GM18526 (cell line): ENCODE data around the gene PLVAP.
A peak's percentile ranks its signal among the peaks of the same experiment; 100 is the strongest.

Source experiments
- POLR2A ChIP-seq: IDR thresholded peaks from 3 replicates; pipeline ENCODE4 v1.6.1; 2011; ENCODE audit not compliant: insufficient read length; ENCODE audit errors: extremely low read depth

Gene PLVAP

DNA sequence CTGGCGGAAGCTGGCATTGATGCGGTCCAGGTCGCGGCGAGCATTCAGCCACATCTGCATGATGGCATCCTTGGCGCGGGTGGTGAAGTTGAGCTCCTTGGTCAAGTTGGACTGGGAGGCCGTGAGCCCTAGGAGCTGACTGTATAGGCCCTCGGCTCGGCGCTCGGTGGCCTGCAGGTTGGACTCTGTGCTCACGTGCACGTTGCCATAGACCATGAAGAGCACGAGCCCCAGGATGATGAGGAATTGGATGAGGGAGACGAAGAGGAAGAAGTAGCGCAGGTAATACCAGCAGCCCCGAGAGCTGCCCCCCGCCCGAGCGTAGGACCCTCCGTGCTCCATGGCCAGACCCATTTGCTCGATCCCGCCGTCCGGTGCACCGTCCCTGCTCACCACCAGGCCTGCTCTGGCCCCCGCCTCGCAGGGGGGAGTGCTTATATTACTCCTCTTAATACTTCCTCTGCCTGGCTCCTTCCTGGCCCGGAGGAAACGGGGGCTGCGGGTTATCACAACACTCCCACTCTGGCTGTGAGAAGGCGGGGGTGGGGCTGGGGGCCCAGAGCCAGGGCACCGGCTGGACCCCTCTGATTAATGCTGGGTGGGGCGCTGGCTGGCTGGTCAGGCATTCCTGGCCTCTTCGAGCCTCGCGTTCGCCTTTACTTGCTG is at the start of gene PLVAP:
Gene PLVAP, minus strand, starts transcription at position 408 of the 666 bp plus-strand sequence. Its CDS starts 54 bp downstream, at position 354.
- no peak for TF ChIP-seq POLR2A

GRCh38 chr19:17424743-17425365 is 47.7 kb upstream of the PLVAP start:
- no peak for TF ChIP-seq POLR2A

- no peak for TF ChIP-seq POLR2A
Observed at GRCh38 chr19:17423429-17424208, 46.5 kb upstream of the PLVAP start.

DNA sequence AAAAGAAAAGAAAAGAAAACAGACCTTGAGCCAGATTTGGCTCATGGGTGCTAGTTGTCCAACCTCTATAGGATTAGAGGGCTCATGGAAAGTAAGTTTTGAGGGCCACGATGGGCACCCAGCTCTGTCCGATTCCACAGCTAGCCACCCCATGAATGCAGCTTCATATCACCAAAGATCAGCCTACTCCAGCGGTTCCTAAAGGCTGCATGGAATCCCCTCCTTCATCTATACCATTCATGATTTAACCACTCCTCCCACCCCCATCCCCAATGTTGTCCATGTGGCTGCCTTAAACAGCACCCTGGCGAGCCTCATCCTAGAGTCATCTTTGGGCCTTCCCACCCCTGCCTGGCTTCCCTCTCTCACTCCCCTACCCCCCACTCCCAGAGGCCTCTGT is 44.8 kb upstream of the PLVAP start:
- no peak for TF ChIP-seq POLR2A

- no peak for TF ChIP-seq POLR2A
Observed at GRCh38 chr19:17420475-17420924, 43.4 kb upstream of the PLVAP start.

- TF ChIP-seq POLR2A = peak; percentile 22
Observed at GRCh38 chr19:17419621-17420474, 42.7 kb upstream of the PLVAP start, which contains the start of gene MVB12A. MVB12A (plus strand) TSS chr19:17420047; CDS start chr19:17420136, 89 bp downstream.

GRCh38 chr19:17419154-17419620 is 42.0 kb upstream of the PLVAP start:
- no peak for TF ChIP-seq POLR2A

DNA sequence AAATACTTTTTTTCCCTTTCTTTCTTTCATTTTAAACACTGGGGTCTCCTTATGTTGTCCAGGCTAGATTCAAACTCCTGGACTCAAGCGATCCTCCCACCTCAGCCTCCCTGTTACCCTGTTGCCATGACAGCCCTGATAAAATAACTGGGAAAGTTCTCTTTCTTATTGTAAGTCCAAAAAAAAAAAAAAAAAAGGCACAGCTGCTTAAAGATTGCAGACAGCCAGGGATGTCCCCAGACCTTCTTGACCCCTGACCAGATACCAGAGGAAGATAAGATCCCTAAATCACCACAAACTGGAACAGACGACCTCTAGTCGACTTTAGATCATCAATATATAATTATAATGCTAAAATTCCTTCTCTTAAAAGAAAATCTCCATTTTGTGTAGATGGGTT is 41.6 kb upstream of the PLVAP start:
- TF ChIP-seq POLR2A = no peak

DNA sequence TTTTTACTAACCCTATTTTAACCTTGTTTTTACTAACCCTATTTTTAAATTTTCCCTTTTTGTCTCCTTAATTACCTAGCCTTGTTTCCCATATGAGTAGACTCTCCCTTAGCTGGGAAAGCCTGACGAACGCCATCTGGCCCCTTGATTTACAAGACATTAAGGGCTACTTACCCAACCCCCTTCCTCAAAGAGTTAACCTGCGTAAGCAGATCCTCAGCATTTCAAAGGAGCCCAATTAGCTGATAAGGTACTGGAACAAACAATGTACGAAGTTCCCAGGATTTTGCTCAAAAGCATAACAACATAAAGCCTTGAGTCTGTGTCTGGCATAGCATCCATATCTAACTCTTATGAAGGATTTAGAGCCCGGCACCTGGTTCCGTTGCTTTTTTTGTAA is 38.0 kb upstream of the PLVAP start:
- no peak for TF ChIP-seq POLR2A

DNA sequence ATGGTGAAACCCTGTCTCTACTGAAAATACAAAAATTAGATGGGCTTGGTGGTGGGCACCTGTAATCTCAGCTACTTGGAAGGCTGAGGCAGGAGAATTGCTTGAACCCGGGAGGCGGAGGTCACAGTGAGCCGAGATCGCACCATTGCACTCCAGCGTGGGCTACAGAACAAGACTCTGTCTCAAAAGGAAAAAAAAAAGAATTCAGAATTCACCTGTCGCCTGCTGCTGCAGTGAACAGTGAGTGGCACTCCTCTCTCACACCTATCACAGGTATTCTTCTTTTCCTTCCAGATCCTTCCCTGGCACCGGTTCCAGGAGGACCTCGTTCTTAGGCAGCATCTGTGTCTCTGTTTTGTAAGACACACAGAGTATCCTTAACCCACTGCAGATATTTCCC is 37.0 kb upstream of the PLVAP start:
- TF ChIP-seq POLR2A = no peak

GRCh38 chr19:17411801-17412200 is 34.7 kb upstream of the PLVAP start:
- no peak for TF ChIP-seq POLR2A

DNA sequence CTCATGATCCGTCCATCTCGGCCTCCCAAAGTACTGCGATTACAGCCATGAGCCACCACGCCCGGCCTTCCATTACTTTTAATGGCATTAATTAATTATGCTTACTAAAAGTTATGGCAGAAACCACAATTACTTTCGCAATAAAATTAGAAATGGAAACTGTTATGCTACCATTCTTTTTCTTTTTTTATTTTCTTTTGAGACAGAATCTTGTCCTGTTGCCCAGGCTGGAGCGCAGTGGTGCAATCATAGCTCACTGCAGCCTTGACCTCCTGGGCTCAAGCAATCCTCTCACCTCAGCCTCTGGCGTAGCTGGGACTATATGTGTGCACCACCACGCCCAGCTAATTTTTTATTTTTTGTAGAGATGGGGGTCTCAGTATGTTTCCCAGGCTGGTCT is 32.8 kb upstream of the PLVAP start:
- TF ChIP-seq POLR2A = no peak

- TF ChIP-seq POLR2A = no peak
Observed at GRCh38 chr19:17406887-17407196, 29.7 kb upstream of the PLVAP start.

DNA sequence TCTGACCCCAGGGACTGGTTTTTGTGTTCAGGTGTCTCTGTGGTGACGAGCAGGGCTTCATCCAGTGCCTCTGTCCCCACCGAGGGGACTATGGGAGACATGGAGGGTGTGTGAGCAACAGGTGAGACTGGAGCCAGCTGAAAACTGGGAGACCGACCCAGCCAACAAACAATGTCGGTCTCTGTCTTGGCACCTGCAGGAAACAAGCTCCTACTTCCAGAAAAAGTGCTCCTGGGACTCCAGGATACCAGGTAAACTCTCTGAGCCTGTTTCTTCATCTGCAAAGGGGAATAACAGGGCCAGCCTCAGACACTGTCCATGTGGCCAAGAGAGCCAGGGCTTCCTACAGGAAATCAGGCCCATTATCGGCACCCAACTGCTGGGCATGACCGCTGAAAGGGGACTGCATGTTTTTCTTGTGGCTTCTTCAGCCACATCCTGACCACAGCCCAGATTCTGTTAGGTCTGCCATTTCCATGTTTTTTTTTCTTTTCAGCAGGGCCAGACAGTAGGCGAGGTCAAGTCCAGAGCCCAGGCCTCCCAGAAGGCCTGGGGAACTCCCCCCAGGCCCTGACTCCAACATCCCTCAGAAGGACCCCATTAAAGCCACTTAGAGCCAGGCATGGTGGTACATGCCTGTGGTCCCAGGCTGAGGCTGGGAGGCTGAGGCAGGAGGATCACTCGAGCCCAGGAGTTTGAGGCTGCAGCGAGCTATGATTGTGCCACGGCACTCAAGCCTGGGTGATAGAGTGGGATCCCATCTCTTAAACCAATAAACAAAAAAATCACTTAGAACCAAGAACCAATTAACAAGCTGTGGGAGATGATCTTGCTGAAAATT is 29.1 kb upstream of the PLVAP start:
- TF ChIP-seq POLR2A = peak; percentile 47
